HepG2 (cell line): ENCODE data around the gene NEIL3. TPM values are rescaled to one million over a fixed set of nuclear protein-coding genes. Genes with fewer than 3 reads are reported as not detected.

ENCODE experiments used
- ATAC-seq: fragments of 200-7000 bp; cut with Tn5 transposase; 3 replicates; pipeline ENCODE4 v1.9.1; 2020; ENCODE audit warnings: mild to moderate bottlenecking, moderate library complexity
- BruUV-seq: library from RNA; stranded (reverse); fragments of 400-500 nt; replicated peaks from 2 replicates; lab custom pipeline; 2021; lab: Mats Ljungman, UMichigan
- CTCF ChIA-PET: fragments of 300-600 bp; formaldehyde crosslinking; extraction: SDS; loops from one replicate; lab custom pipeline; 2021; ENCODE audit warnings: low total read pairs, inconsistent platforms, low intra/inter-chr PET ratio; lab: Yijun Ruan, JAX
- POLR2A ChIA-PET: fragments of 350-600 bp; sonication (Branson Sonifier 250); formaldehyde crosslinking; loops from one replicate; lab custom pipeline; 2020; ENCODE audit warnings: antibody characterized with exemption, inconsistent platforms; lab: Yijun Ruan, JAX
- DNase-seq: peaks from one replicate; pipeline ENCODE4 v3.0.0-alpha.2; 2015; ENCODE audit warnings: low spot score
- FAIRE-seq: peaks from 3 replicates; lab custom pipeline; 2011; peaks lifted over from hg19 to GRCh38; lab: Jason Lieb, UNC
- H2AFZ ChIP-seq: one replicate; pipeline ENCODE4 v1.6.1; 2011; ENCODE audit warnings: low read length, inconsistent platforms
- H3K27ac ChIP-seq: fragments of 300-600 bp; 3 replicates; pipeline ENCODE4 v1.8.0; 2011; ENCODE audit warnings: mixed run types, mild to moderate bottlenecking, mixed read lengths, low read length, inconsistent platforms; ENCODE audit not compliant: insufficient read depth; ENCODE audit errors: extremely low read length
- H3K27me3 ChIP-seq, 2 experiments: fragments of 200-600 bp in 1 of 2; 2 replicates in 1 of 2; 3 replicates in 1 of 2; pipeline versions ENCODE4 v1.6.0 to v1.8.0; 2011; ENCODE audit warnings: low read length in 2 of 2, mild to moderate bottlenecking in 2 of 2, moderate library complexity in 2 of 2, inconsistent platforms in 1 of 2; ENCODE audit not compliant: insufficient read depth in 2 of 2, control insufficient read depth in 1 of 2
- H3K36me3 ChIP-seq, 2 experiments: fragments of 200-600 bp in 1 of 2; replicated peaks in 1 of 2; 2 replicates in 1 of 2; 3 replicates in 1 of 2; pipeline versions ENCODE4 v1.5.1 to v1.8.0; 2011; ENCODE audit warnings: low read length in 2 of 2, inconsistent platforms in 1 of 2; ENCODE audit not compliant: insufficient read depth in 2 of 2, control insufficient read depth in 1 of 2
- H3K4me1 ChIP-seq: 2 replicates; pipeline ENCODE4 v1.5.1; 2012; ENCODE audit warnings: low read length, inconsistent platforms; ENCODE audit not compliant: insufficient read depth
- H3K4me2 ChIP-seq: 2 replicates; pipeline ENCODE4 v1.6.0; 2011; ENCODE audit warnings: low read depth, low read length, inconsistent platforms
- H3K4me3 ChIP-seq, 3 experiments: fragments of 200-600 bp in 1 of 3; sonication (generic), shearing (Covaris generic) in 1 of 3; replicated peaks in 1 of 3; 2 replicates each; pipeline ENCODE4 v1.5.1; 2011 to 2016; ENCODE audit warnings: low read length in 3 of 3, inconsistent platforms in 2 of 3, low read depth in 2 of 3, mild to moderate bottlenecking in 2 of 3, control low read depth in 1 of 3, mixed read lengths in 1 of 3; ENCODE audit not compliant: insufficient read depth in 1 of 3
- H3K79me2 ChIP-seq: one replicate; pipeline ENCODE4 v1.6.1; 2011; ENCODE audit warnings: low read length, inconsistent platforms; ENCODE audit not compliant: insufficient read depth
- H3K9ac ChIP-seq: 2 replicates; pipeline ENCODE4 v1.6.0; 2011; ENCODE audit warnings: mild to moderate bottlenecking, low read depth, low read length, inconsistent platforms; ENCODE audit not compliant: insufficient read depth
- H3K9me3 ChIP-seq: 2 replicates; pipeline ENCODE4 v1.5.1; 2012; ENCODE audit warnings: mild to moderate bottlenecking, low read length
- H4K20me1 ChIP-seq: 2 replicates; pipeline ENCODE4 v1.6.0; 2011; ENCODE audit warnings: inconsistent platforms, mild to moderate bottlenecking, low read length, moderate library complexity; ENCODE audit not compliant: insufficient read depth
- GATA4 ChIP-seq: sonication (generic); IDR thresholded peaks from 2 replicates; pipeline ENCODE4 v1.6.1; 2016; ENCODE audit warnings: antibody characterized with exemption, low read depth, borderline replicate concordance
- KDM5B ChIP-seq: sonication (generic); formaldehyde crosslinking; IDR thresholded peaks from 2 replicates; pipeline ENCODE4 v1.4.0; 2020; ENCODE audit warnings: missing genetic modification reagents, mild to moderate bottlenecking, borderline replicate concordance
- KDM6A ChIP-seq: IDR thresholded peaks from 2 replicates; pipeline ENCODE4 v1.6.1; 2016; ENCODE audit warnings: low read depth
- POGK ChIP-seq: sonication (generic); formaldehyde crosslinking; conservative IDR thresholded peaks from 2 replicates; pipeline ENCODE4 v1.8.0; 2022; ENCODE audit warnings: mild to moderate bottlenecking, moderate library complexity, missing genetic modification reagents
- TGIF2 ChIP-seq: IDR thresholded peaks from 2 replicates; pipeline ENCODE4 v1.6.1; 2016; ENCODE audit warnings: control low read depth, missing compliant biosample characterization
- THYN1 ChIP-seq: sonication (generic); formaldehyde crosslinking; IDR thresholded peaks from 2 replicates; pipeline ENCODE4 v1.8.1; 2023; ENCODE audit warnings: low read depth, mild to moderate bottlenecking, moderate library complexity, missing genetic modification reagents, borderline replicate concordance
- ZBTB25 ChIP-seq: IDR thresholded peaks from 2 replicates; pipeline ENCODE4 v1.6.1; 2018; ENCODE audit warnings: missing genetic modification reagents
- ZBTB33 ChIP-seq: sonication (generic); formaldehyde crosslinking; IDR thresholded peaks from 2 replicates; pipeline ENCODE4 v1.4.0; 2020; ENCODE audit warnings: missing genetic modification reagents
- ZFYVE20 ChIP-seq: sonication (generic); formaldehyde crosslinking; IDR thresholded peaks from 2 replicates; pipeline ENCODE4 v1.8.0; 2023; ENCODE audit warnings: low read depth, mild to moderate bottlenecking, moderate library complexity, missing genetic modification reagents, borderline replicate concordance
- ZNF101 ChIP-seq: sonication (generic); formaldehyde crosslinking; IDR thresholded peaks from 2 replicates; pipeline ENCODE4 v1.4.0; 2020; ENCODE audit warnings: mild to moderate bottlenecking, low read depth, missing genetic modification reagents, borderline replicate concordance
- ZNF430 ChIP-seq: sonication (generic); formaldehyde crosslinking; IDR thresholded peaks from 2 replicates; pipeline ENCODE4 v1.9.0; 2021; ENCODE audit warnings: mild to moderate bottlenecking, missing genetic modification reagents
- ZNF503 ChIP-seq: sonication (generic); formaldehyde crosslinking; IDR thresholded peaks from 2 replicates; pipeline ENCODE4 v1.4.0; 2020; ENCODE audit warnings: missing genetic modification reagents
- ZNF552 ChIP-seq: sonication (generic); formaldehyde crosslinking; IDR thresholded peaks from 2 replicates; pipeline ENCODE4 v1.9.0; 2022; ENCODE audit warnings: missing genetic modification reagents, mild to moderate bottlenecking, borderline replicate concordance
- ZNF615 ChIP-seq: sonication (generic); formaldehyde crosslinking; IDR thresholded peaks from 2 replicates; pipeline ENCODE4 v1.5.0; 2020; ENCODE audit warnings: mild to moderate bottlenecking, missing genetic modification reagents, borderline replicate concordance
- ZNF780A ChIP-seq: sonication (generic); formaldehyde crosslinking; IDR thresholded peaks from 2 replicates; pipeline ENCODE4 v1.8.0; 2022; ENCODE audit warnings: mild to moderate bottlenecking, missing genetic modification reagents, moderate library complexity
- WGBS: methylation state at CpG from one replicate; pipeline ENCODE4 v1.1.6; 2017; ENCODE audit warnings: low lambda C conversion rate; 5-methylcytosine and 5-hydroxymethylcytosine counted together
- in situ Hi-C: cut with HindIII; loops from 2 replicates; pipeline ENCODE4 v1.10.0; 2017; ENCODE audit warnings: low pct_unique_long_range_greater_than_20kb; ENCODE audit not compliant: extremely low pct_ligation_motif_present
- intact Hi-C: fragments of 100-400 bp; cut with micrococcal nuclease; formaldehyde crosslinking; loops from one replicate; pipeline ENCODE4 v1.10.0; 2022; ENCODE audit not compliant: unreplicated experiment
- polyA plus RNA-seq, 8 experiments: library from polyadenylated mRNA; depleted of rRNA in 3 of 8; stranded (reverse) in 7 of 8; unstranded in 1 of 8; fragments of >200 nt; fragmentation: Illumina TruSeq in 4 of 8; extraction: Trizol in 4 of 8; gene quantifications; 2 replicates each; pipeline versions ENCODE4 v1.2.1 to v1.2.3, GENCODE V29; 2011 to 2016; ENCODE audit warnings: low read depth in 4 of 8, missing spikeins in 1 of 8, mixed read lengths in 1 of 8; ENCODE audit not compliant: insufficient read depth in 1 of 8
- total RNA-seq, 5 experiments: library from RNA; depleted of rRNA; stranded (reverse); fragments of >200 nt; fragmentation: Illumina TruSeq; extraction: Trizol; gene quantifications; 2 replicates each; pipeline ENCODE4 v1.2.3, GENCODE V29; 2016; ENCODE audit warnings: low read depth in 1 of 5

Gene NEIL3
- total and polyA plus RNA-seq, 2 of the 13 experiments (the other 11 are each of a cell fraction or from before 2014, with no cell fraction given) = 3.5 to 8.4 TPM

- TF ChIP-seq POGK (CRISPR knock-in tag) (peak; percentile 82; the same call in 1 of the 2 replicates), TGIF2 (CRISPR knock-in tag) (peak; percentile 93), ZNF615 (CRISPR knock-in tag) (no peak), KDM6A (no peak)
Measured at GRCh38 chr4:177309522-177310371, at the start of gene NEIL3 (continued).

GRCh38 chr4:177263818-177264217 is 45.9 kb upstream of the NEIL3 start:
- H3K27me3 ChIP-seq = no peaks in the 10 kb centered on the region
- no peaks in the 10 kb centered on the region for H4K20me1 ChIP-seq
- FAIRE-seq = no peak
- intact Hi-C loops = loop anchor here (2.0 kb wide), 1 partner anchor 13 kb away; no protein-coding TSS in a partner anchor
- ChIA-PET POLR2A (no interaction called here), CTCF (no interaction called here)
- H3K79me2 ChIP-seq = no peaks in the 10 kb centered on the region
- 70% methylated on average over 6 of the region's 7 CpGs for WGBS
- H3K36me3 ChIP-seq = no peaks in the 10 kb centered on the region
- no peak for DNase-seq
- H3K27ac ChIP-seq = no peak overlapping the region
- in situ Hi-C loops = no loop called here
- H3K9ac ChIP-seq = no peak overlapping the region
- no peaks in the 10 kb centered on the region for H3K9me3 ChIP-seq
- no peak overlapping the region for H3K4me2 ChIP-seq
- BruUV-seq = no TSS peak
- peaks cover 6% of the 10 kb centered on the region; the same call in 1 of the 2 replicates for H3K4me1 ChIP-seq
- no peak overlapping the region for H2AFZ ChIP-seq
- H3K4me3 ChIP-seq = no peak overlapping the region
- ATAC-seq = no peak
- TF ChIP-seq ZNF552 (CRISPR knock-in tag) (no peak), ZNF780A (no peak), ZBTB25 (CRISPR knock-in tag) (no peak), ZFYVE20 (CRISPR knock-in tag) (no peak), KDM5B (CRISPR knock-in tag) (no peak), ZNF503 (CRISPR knock-in tag) (no peak), ZNF430 (CRISPR knock-in tag) (no peak), GATA4 (no peak), THYN1 (no peak), ZNF101 (CRISPR knock-in tag) (no peak), ZBTB33 (CRISPR knock-in tag) (no peak)
